ENCODE results near the gene EEPD1. TPM values are rescaled to one million over a fixed set of nuclear protein-coding genes. Genes with fewer than 3 reads are reported as not detected.

EEPD1 gene
- total RNA-seq, 1 donor from 2014 or later, result 10.8 TPM

DNA sequence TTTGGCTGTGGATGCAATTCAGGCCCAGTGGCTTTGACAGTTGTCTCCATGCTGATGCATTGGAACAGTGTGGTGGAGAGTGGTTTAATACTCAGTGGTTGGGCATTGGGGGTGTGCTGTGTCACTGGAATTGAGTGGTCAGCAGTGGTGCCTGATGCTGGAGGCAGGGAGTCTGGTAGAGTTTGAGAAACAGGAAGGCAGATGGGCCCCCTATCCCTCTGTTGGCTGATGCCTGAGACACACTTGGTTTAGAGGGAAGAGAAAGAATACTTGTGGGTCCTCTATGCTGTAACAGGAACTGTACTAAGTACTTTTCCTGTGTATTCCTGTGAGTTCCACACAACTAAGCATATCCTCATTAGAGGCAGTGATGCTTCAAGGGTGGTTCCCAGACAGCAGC, 55.4 kb downstream of the EEPD1 start:
- no peak overlapping the region for H3K4me3 ChIP-seq (ENCODE audit: low read depth, low read length)
- DNase-seq (ENCODE audit: low read depth), result no peak
- TF ChIP-seq, protein P1, sequence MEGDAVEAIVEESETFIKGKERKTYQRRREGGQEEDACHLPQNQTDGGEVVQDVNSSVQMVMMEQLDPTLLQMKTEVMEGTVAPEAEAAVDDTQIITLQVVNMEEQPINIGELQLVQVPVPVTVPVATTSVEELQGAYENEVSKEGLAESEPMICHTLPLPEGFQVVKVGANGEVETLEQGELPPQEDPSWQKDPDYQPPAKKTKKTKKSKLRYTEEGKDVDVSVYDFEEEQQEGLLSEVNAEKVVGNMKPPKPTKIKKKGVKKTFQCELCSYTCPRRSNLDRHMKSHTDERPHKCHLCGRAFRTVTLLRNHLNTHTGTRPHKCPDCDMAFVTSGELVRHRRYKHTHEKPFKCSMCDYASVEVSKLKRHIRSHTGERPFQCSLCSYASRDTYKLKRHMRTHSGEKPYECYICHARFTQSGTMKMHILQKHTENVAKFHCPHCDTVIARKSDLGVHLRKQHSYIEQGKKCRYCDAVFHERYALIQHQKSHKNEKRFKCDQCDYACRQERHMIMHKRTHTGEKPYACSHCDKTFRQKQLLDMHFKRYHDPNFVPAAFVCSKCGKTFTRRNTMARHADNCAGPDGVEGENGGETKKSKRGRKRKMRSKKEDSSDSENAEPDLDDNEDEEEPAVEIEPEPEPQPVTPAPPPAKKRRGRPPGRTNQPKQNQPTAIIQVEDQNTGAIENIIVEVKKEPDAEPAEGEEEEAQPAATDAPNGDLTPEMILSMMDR (conservative IDR thresholded peaks at IDR 0.05; ENCODE audit: low read depth, low read length), result no peak

DNA sequence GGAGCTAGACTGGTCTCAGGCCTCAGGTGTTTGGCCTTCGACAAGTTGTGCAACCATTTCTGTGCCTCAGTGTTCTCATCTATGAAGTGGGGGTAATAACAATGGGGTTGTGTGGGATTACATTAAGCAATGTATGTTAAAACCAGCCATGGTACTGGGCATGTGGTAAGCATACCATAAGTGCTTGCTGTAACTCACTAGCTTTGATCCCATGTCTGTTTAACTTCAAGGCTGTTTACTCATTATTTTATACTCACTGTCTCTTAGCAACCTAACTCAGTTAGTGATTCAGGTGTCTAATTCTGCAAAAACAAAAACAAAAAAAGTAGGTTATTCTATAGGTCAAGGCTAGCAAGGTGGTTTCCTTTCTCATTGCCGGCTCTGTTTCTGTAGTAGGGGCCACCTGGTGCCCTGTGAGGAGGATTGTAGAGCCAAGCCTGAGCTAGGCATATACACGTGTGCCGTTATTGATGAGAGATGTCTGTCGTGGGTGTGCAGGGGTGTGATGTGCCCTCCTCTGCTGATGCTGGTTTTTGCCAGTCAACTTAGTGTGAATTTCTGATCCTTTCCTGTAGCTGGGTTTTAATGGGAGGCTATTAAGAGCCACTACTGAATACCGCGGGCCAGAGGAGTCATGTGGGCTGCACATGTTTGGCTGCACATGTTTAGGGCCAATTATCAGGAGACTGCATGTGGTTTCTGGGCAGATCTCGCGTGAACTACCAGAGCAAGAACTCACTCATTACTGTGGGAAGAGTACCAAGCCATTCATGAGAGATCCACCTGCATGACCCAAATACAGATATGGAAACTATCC, 56.2 kb downstream of the EEPD1 start:
- TF ChIP-seq, protein P1 (conservative IDR thresholded peaks at IDR 0.05; ENCODE audit: low read depth, low read length), result no peak
- no peak for DNase-seq (ENCODE audit: low read depth)
- H3K4me3 ChIP-seq (ENCODE audit: low read depth, low read length), result no peak overlapping the region

DNA sequence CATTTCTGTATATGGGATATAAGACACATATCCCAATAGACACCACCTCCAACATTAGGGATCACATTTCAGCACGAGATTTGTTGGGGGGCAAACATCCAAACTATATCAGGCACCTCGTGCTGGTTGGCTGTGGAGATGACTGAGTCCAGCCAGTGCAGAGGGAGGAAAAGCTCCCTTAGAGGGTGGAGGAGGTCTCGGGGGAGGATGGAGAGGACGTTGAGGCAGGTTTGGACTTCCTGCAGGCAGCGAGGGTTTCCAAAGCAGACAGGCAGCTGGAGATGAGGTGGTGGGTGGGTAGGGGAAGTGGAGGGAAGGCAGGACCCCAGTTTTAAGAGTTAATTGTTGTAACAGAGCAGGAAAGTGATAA, 56.7 kb downstream of the EEPD1 start:
- TF ChIP-seq, protein P1 (conservative IDR thresholded peaks at IDR 0.05; ENCODE audit: low read depth, low read length), result no peak
- H3K4me3 ChIP-seq (ENCODE audit: low read depth, low read length), result no peak overlapping the region
- DNase-seq (ENCODE audit: low read depth), result no peak

DNA sequence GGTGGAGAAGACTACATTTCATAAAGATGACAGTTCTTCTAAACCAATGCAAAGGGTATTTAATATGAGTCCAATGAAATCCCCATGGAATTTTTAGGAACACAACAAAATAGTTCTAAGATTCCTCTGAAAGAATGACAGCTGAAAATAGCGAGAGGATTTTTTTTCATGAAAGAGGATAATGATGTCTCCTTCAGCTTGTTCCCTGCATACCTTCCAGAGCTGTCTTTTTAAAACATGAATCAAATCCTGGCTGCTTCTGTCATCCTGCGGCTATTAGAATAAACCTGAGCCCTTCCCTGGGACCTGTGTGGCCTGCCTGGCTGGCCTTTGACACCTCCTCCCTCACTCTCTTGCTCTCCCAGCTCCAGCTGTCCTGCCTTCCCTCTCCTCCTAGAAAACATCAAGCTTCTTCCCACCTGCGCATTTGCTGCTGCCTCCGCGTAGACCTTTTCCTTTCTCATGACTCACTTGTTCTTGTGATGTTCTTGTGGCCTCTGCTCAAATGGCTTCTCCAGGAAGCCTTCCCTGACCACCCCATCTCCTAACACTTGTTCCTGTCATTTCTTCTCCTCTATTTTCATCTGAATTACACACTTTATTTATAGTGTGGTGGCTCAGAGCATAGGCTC, 57.4 kb downstream of the EEPD1 start:
- H3K4me3 ChIP-seq (ENCODE audit: low read depth, low read length), result no peak overlapping the region
- TF ChIP-seq, protein P1 (conservative IDR thresholded peaks at IDR 0.05; ENCODE audit: low read depth, low read length), result no peak
- no peak for DNase-seq (ENCODE audit: low read depth)

DNA sequence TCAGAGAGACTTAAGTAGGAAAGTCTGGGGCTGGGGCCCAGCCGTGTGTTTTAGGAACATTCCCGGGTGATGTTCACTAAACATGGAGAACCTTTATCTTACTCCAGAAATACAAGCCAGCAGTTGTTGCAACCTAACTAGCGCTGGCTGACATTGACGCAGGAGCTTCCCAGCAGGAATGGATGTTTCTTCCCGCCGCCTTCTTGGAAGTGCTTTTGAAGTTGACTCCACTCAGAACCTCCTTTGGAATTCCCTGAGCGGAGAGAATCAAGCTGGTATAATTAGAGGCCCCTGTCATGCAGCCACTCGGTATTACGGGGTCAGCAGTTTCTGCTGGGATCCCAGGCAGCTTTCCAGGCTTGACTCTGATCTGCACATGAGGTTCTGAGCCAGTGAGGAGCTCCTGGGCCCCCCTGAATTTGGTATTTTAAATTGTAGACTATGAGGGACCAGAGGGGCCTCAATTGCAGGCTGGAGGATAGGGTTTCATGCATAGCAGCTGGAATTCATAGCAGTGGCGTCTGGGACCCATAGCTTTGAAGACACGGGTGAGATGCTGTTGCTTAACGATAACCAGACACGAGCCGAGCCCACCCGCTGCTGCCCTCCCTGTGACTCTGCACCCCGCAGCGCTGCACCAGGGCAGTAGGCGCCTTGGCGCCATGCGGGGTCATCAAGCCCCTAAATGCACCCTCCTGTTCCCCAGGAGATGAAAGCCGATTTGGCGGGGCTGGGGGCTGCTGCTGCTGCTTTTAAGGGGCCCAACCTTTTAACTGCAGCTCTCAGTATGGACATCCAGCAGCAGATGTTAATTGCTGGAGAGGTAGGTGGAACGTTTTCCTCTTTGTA, 61.8 kb downstream of the EEPD1 start:
- no peak for DNase-seq (ENCODE audit: low read depth)
- TF ChIP-seq, protein P1 (conservative IDR thresholded peaks at IDR 0.05; ENCODE audit: low read depth, low read length), result no peak
- no peak overlapping the region for H3K4me3 ChIP-seq (ENCODE audit: low read depth, low read length)

DNA sequence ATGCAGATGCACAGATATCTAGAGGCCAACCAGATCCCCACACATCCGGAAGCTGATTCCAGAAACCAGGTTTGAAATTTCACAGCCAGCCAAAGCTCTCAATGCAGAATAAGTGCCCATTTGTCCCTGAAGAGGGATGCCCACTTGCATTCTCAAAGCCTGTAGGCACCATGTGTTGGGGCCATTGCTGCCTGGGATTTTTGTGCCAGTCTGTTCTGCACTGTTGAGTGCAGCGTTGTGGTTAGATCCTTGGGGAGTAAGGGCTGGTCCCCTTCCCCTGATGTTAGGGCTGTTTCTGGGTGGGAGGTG, 62.4 kb downstream of the EEPD1 start:
- no peak for DNase-seq (ENCODE audit: low read depth)
- TF ChIP-seq, protein P1 (conservative IDR thresholded peaks at IDR 0.05; ENCODE audit: low read depth, low read length), result no peak
- no peak overlapping the region for H3K4me3 ChIP-seq (ENCODE audit: low read depth, low read length)

Data from epithelial cell of proximal tubule (primary cell).